ENCODE measurements around the gene MYO18A.
"Not testable (repeated sequence)": the region's sequence is repeated elsewhere in the genome, so short reads cannot be mapped to it uniquely, and the experiment has no call there.

GRCh38 chr17:29088782-29089181 is 91.4 kb downstream of the MYO18A start:
- not testable (repeated sequence) for TF ChIP-seq CTCF (IDR thresholded peaks at IDR 0.05; ENCODE audit: borderline replicate concordance, extremely low read depth, low read length, poor library complexity, severe bottlenecking); EZH2 (IDR thresholded peaks at IDR 0.05; ENCODE audit: borderline replicate concordance, low read depth, low read length, severe bottlenecking)

All from DND-41 (cell line).